ENCODE measurements around the gene SMG9.
"Not testable (repeated sequence)": the region's sequence is repeated elsewhere in the genome, so short reads cannot be mapped to it uniquely, and the experiment has no call there.

Gene SMG9

GRCh38 chr19:43690444-43690843 lies 64.3 kb downstream of the SMG9 start:
- TF ChIP-seq CTCF (IDR thresholded peaks at IDR 0.05; ENCODE audit: low read depth, low read length, missing control alignments), result no peak
- DNase-seq (ENCODE audit: low read depth), result no peak
- no peak overlapping the region for H3K4me3 ChIP-seq (ENCODE audit: low read depth, low read length)

GRCh38 chr19:43688059-43688701 lies 66.6 kb downstream of the SMG9 start:
- no peak overlapping the region for H3K4me3 ChIP-seq (ENCODE audit: low read depth, low read length)
- DNase-seq (ENCODE audit: low read depth), result no peak
- TF ChIP-seq CTCF (IDR thresholded peaks at IDR 0.05; ENCODE audit: low read depth, low read length, missing control alignments), result no peak

- DNase-seq (ENCODE audit: low read depth), result no peak
- no peak overlapping the region for H3K4me3 ChIP-seq (ENCODE audit: low read depth, low read length)
- no peak for TF ChIP-seq CTCF (IDR thresholded peaks at IDR 0.05; ENCODE audit: low read depth, low read length, missing control alignments)
These were observed 67.1 kb downstream of the SMG9 start for GRCh38 chr19:43687660-43687997.

GRCh38 chr19:43684326-43684725 lies 70.4 kb downstream of the SMG9 start:
- H3K4me3 ChIP-seq (ENCODE audit: low read depth, low read length), result no peak overlapping the region
- TF ChIP-seq CTCF (IDR thresholded peaks at IDR 0.05; ENCODE audit: low read depth, low read length, missing control alignments), result no peak
- no peak for DNase-seq (ENCODE audit: low read depth)

GRCh38 chr19:43683905-43684304 lies 70.9 kb downstream of the SMG9 start:
- no peak for TF ChIP-seq CTCF (IDR thresholded peaks at IDR 0.05; ENCODE audit: low read depth, low read length, missing control alignments)
- no peak overlapping the region for H3K4me3 ChIP-seq (ENCODE audit: low read depth, low read length)
- DNase-seq (ENCODE audit: low read depth), result no peak

GRCh38 chr19:43682824-43683661 lies 71.7 kb downstream of the SMG9 start:
- no peak overlapping the region for H3K4me3 ChIP-seq (ENCODE audit: low read depth, low read length)
- TF ChIP-seq CTCF (IDR thresholded peaks at IDR 0.05; ENCODE audit: low read depth, low read length, missing control alignments), result no peak
- no peak for DNase-seq (ENCODE audit: low read depth)

- not testable (repeated sequence) for H3K4me3 ChIP-seq (ENCODE audit: low read depth, low read length); DNase-seq (ENCODE audit: low read depth)
These were observed 72.5 kb downstream of the SMG9 start for GRCh38 chr19:43682269-43682668.

Measured in GM12864 (cell line).